ENCODE data around the gene NDC1.
A peak's percentile ranks its signal among the peaks of the same experiment; 100 is the strongest.
"Not testable (repeated sequence)": the region's sequence is repeated elsewhere in the genome, so short reads cannot be mapped to it uniquely, and the experiment has no call there.

Gene NDC1

GRCh38 chr1:53819387-53819786 is 18.7 kb downstream of the NDC1 start:
- H3K4me3 ChIP-seq (ENCODE audit: low read depth, low read length), result no peak overlapping the region
- DNase-seq (ENCODE audit: low read depth, low spot score), result no peak
- POLR2A ChIA-PET, result no interaction called here
- no peak for TF ChIP-seq CTCF (IDR thresholded peaks at IDR 0.05; ENCODE audit: insufficient read depth, low read length, missing control alignments)
- CTCF ChIA-PET, result interaction anchor here (0.8 to 1.2 kb wide), 2 partner anchors 8 to 15 kb away, joined by 3 read pairs; no protein-coding TSS in a partner anchor

- CTCF ChIA-PET; POLR2A ChIA-PET; DNase-seq (ENCODE audit: low read depth, low spot score); H3K4me3 ChIP-seq (ENCODE audit: low read depth, low read length): not testable (repeated sequence)
These were observed 21.5 kb downstream of the NDC1 start for GRCh38 chr1:53816584-53816983.

- CTCF ChIA-PET; DNase-seq (ENCODE audit: low read depth, low spot score); H3K4me3 ChIP-seq (ENCODE audit: low read depth, low read length); POLR2A ChIA-PET: not testable (repeated sequence)
These were observed 22.6 kb downstream of the NDC1 start for GRCh38 chr1:53815484-53815883.

GRCh38 chr1:53811414-53811851 is 26.7 kb downstream of the NDC1 start:
- TF ChIP-seq CTCF (IDR thresholded peaks at IDR 0.05; ENCODE audit: insufficient read depth, low read length, missing control alignments), result no peak
- POLR2A ChIA-PET, result no interaction called here

GRCh38 chr1:53810497-53810896 is 27.6 kb downstream of the NDC1 start:
- ChIA-PET CTCF (interaction anchor here (0.8 to 2.1 kb wide), 3 partner anchors 9 to 18 kb away, joined by 3 to 5 read pairs (median 4); no protein-coding TSS in a partner anchor), POLR2A (no interaction called here)
- no peak for DNase-seq (ENCODE audit: low read depth, low spot score)
- H3K4me3 ChIP-seq (ENCODE audit: low read depth, low read length), result no peak overlapping the region
- no peak for TF ChIP-seq CTCF (IDR thresholded peaks at IDR 0.05; ENCODE audit: insufficient read depth, low read length, missing control alignments)

More at GRCh38 chr1:53811414-53811851, 26.7 kb downstream of the NDC1 start:
- H3K4me3 ChIP-seq (ENCODE audit: low read depth, low read length), result no peak overlapping the region
- CTCF ChIA-PET, result interaction anchor here (0.8 to 2.1 kb wide), 2 partner anchors 8 to 14 kb away, joined by 3 to 5 read pairs; no protein-coding TSS in a partner anchor
- DNase-seq (ENCODE audit: low read depth, low spot score), result no peak

- CTCF ChIA-PET, result interaction anchor here (1.5 to 2.1 kb wide), 2 partner anchors 15 to 18 kb away, joined by 4 to 5 read pairs; no protein-coding TSS in a partner anchor
- no peak for DNase-seq (ENCODE audit: low read depth, low spot score)
- H3K4me3 ChIP-seq (ENCODE audit: low read depth, low read length), result no peak overlapping the region
- TF ChIP-seq CTCF (IDR thresholded peaks at IDR 0.05; ENCODE audit: insufficient read depth, low read length, missing control alignments), result no peak
- POLR2A ChIA-PET, result no interaction called here
These were observed 28.1 kb downstream of the NDC1 start for GRCh38 chr1:53810007-53810406.

GRCh38 chr1:53807916-53808315 is 30.2 kb downstream of the NDC1 start:
- DNase-seq (ENCODE audit: low read depth, low spot score), result peak; percentile 45
- POLR2A ChIA-PET, result no interaction called here
- no peak for TF ChIP-seq CTCF (IDR thresholded peaks at IDR 0.05; ENCODE audit: insufficient read depth, low read length, missing control alignments)
- CTCF ChIA-PET, result interaction anchor here (1.0 to 1.3 kb wide), 3 partner anchors 18 to 530 kb away, joined by 3 to 5 read pairs (median 3); no protein-coding TSS in a partner anchor
- H3K4me3 ChIP-seq (ENCODE audit: low read depth, low read length), result no peak overlapping the region

All from AG04449 (cell line).